A549 treated with AZD9567 at 1 μM for 4 hours (cell line): ENCODE measurements around the gene ZFP90. TPM values are rescaled to one million over a fixed set of nuclear protein-coding genes. Genes with fewer than 3 reads are reported as not detected.

ENCODE experiments used
- total RNA-seq: library from RNA; stranded (reverse); fragments of 200-300 nt; extraction: Qiagen RNA extraction; gene quantifications from 5 replicates; pipeline ENCODE4 v1.2.3, GENCODE V29; 2022; ENCODE audit not compliant: insufficient read depth

The ZFP90 gene
- 7.4 to 12.3 TPM (median 9.9 TPM) in 5 replicates for total RNA-seq

DNA sequence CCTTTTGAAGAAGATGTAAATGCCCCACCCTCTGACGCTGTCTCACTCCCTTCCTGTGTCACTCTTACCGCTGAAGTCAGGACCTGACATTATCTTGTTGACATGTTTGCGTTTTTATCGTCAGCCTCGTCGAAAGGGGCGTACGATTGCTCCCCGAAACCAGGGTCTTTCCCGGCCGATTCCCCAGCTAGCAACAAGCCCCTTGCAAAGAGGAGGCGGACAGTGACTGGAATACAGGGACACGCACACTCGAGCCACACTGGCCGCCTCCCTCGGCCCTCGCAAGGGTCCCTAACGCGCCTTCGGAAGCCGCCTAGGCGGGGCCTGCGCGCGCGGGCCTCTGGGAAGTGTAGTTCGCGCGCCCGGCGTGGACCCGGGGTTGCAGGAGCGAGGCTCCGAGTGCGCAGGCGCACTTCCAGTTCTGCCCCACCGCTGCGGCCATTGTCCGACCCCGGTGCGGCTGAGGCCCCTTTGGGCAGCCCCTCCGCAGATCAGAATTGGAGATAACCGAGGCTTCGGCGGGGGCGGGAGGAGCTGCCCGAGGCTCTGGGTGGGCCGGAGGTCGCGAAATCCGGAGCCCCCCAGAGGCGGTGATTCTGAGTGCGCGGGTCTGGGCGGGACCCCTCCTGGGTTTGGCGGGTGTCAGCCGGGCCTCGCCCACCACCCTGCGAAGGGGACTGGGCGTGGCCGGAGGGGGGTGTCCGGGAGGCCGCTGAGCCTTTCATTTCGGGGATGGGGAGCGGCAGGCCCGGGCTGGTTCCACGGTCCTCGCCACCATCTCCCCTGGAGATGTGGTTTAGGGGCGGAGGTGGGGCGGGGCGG is at the start of gene ZFP90:
ZFP90 (plus strand) TSS at position 412 of the 822 bp plus-strand sequence. CDS start 502 bp downstream, outside the sequence.

Other genes with a start within 250 kb of the ZFP90 start
- 7.0 to 12.9 TPM (median 12.5 TPM) in 5 replicates for gene SLC7A6OS, start 228.3 kb upstream of the ZFP90 start, total RNA-seq
- 31.0 to 85.2 TPM (median 32.3 TPM) in 5 replicates for gene PRMT7, start 228.3 kb upstream of the ZFP90 start, total RNA-seq
- gene SMPD3, start 90.8 kb upstream of the ZFP90 start, total RNA-seq = 0.14 to 0.59 TPM (median 0.22 TPM) in 4 of 5 replicates, not detected in the other
- 0.11 to 0.20 TPM (median 0.18 TPM) in 4 of 5 replicates, not detected in the other for gene CDH3, start 106.0 kb downstream of the ZFP90 start, total RNA-seq
- gene CDH1, start 198.0 kb downstream of the ZFP90 start, total RNA-seq = 3.5 to 5.0 TPM (median 3.7 TPM) in 5 replicates